Measurements from ENCODE around the gene TBC1D3B. TPM values are rescaled to one million over a fixed set of nuclear protein-coding genes. Genes with fewer than 3 reads are reported as not detected.
"Not testable (repeated sequence)": the region's sequence is repeated elsewhere in the genome, so short reads cannot be mapped to it uniquely, and the experiment has no call there.

TBC1D3B gene
- total and polyA plus RNA-seq, 7 donors = 1.1 to 5.0 (median 2.7) TPM; not detected in 2

- no peaks in the 10 kb centered on the region for H3K36me3 ChIP-seq
- no peak for DNase-seq
- peaks cover 0 to 21% (median 5%) of the 10 kb centered on the region in 3 donors for H3K27me3 ChIP-seq
- H3K4me1 ChIP-seq = peaks cover 0 to 10% (median 0%) of the 10 kb centered on the region in 4 donors
- H3K9me3 ChIP-seq = no peaks in the 10 kb centered on the region
- intact Hi-C loops (cut with DNase I) = no loop called here
- WGBS, 2 donors = 16 to 33% methylated on average over 1 of the region's 1 CpG
- no peak overlapping the region for H3K4me3 ChIP-seq
- peak overlapping the region in 1 of 4 donors; percentile 26 for H3K27ac ChIP-seq
- no peak for TF ChIP-seq POLR2A (IDR thresholded peaks at IDR 0.05)
- TF ChIP-seq CTCF (IDR thresholded peaks at IDR 0.05) = no peak
- TF ChIP-seq EP300 (IDR thresholded peaks at IDR 0.05) = no peak
- no peak for TF ChIP-seq POLR2AphosphoS5 (IDR thresholded peaks at IDR 0.05)
Measured at GRCh38 chr17:36193216-36193775, 16.9 kb upstream of the TBC1D3B start.

GRCh38 chr17:36190549-36191330 lies 14.3 kb upstream of the TBC1D3B start:
- H3K36me3 ChIP-seq; intact Hi-C loops (cut with DNase I); DNase-seq; H3K4me3 ChIP-seq; H3K27me3 ChIP-seq; H3K9me3 ChIP-seq; H3K4me1 ChIP-seq: not testable (repeated sequence)
- 80% methylated on average over 9 of the region's 9 CpGs for WGBS, 2 donors
- peak overlapping the region in 1 of 4 donors; percentile 2 for H3K27ac ChIP-seq

GRCh38 chr17:36189993-36190392 lies 13.6 kb upstream of the TBC1D3B start:
- H3K27ac ChIP-seq = peak overlapping the region in 1 of 4 donors; percentile 2
- intact Hi-C loops (cut with DNase I); DNase-seq; H3K4me3 ChIP-seq; H3K4me1 ChIP-seq; H3K27me3 ChIP-seq; H3K9me3 ChIP-seq; H3K36me3 ChIP-seq: not testable (repeated sequence)
- WGBS, 2 donors = 74 to 81% methylated on average over 5 of the region's 5 CpGs

GRCh38 chr17:36188891-36189306 lies 12.5 kb upstream of the TBC1D3B start:
- TF ChIP-seq EP300 (IDR thresholded peaks at IDR 0.05) (no peak), POLR2AphosphoS5 (IDR thresholded peaks at IDR 0.05) (peak in 1 of 4 donors; percentile 18)
- Histone ChIP-seq H3K36me3 (no peaks in the 10 kb centered on the region), H3K27me3 (peaks cover 0 to 5% (median 4%) of the 10 kb centered on the region in 3 donors), H3K4me3 (no peak overlapping the region), H3K9me3 (no peaks in the 10 kb centered on the region), H3K27ac (peak overlapping the region in 1 of 4 donors; percentile 12), H3K4me1 (peaks cover 0 to 9% (median under 1%) of the 10 kb centered on the region in 4 donors)
- WGBS, 2 donors = 30 to 65% methylated on average over 7 of the region's 7 CpGs
- DNase-seq = no peak
- intact Hi-C loops (cut with DNase I) = no loop called here

GRCh38 chr17:36187943-36188665 lies 11.7 kb upstream of the TBC1D3B start:
- H3K4me3 ChIP-seq; intact Hi-C loops (cut with DNase I); DNase-seq; H3K36me3 ChIP-seq; H3K9me3 ChIP-seq: not testable (repeated sequence)
- WGBS, 2 donors = 68 to 70% methylated on average over 5 of the region's 5 CpGs
- Histone ChIP-seq H3K4me1 (peaks cover 0 to 17% (median 6%) of the 10 kb centered on the region in 4 donors), H3K27me3 (peaks cover 0 to 13% (median 7%) of the 10 kb centered on the region in 3 donors), H3K27ac (peak overlapping the region in 1 of 4 donors; percentile 12)

- intact Hi-C loops (cut with DNase I); H3K4me3 ChIP-seq; H3K27ac ChIP-seq; H3K9me3 ChIP-seq; H3K36me3 ChIP-seq; DNase-seq: not testable (repeated sequence)
- H3K27me3 ChIP-seq = peaks cover 0 to 23% (median 17%) of the 10 kb centered on the region in 3 donors
- H3K4me1 ChIP-seq = peaks cover 0 to 27% (median 15%) of the 10 kb centered on the region in 4 donors
- WGBS, 2 donors = 81 to 82% methylated on average over 13 of the region's 13 CpGs
Measured at GRCh38 chr17:36186810-36187763, 10.7 kb upstream of the TBC1D3B start.
